HG03097 (cell line): ENCODE results near the gene ALPI.

Experiments
- ATAC-seq: cut with Tn5 transposase; IDR thresholded peaks from one replicate; pipeline ENCODE4 v1.9.1; 2021; ENCODE audit not compliant: unreplicated experiment, low FRiP score

ALPI gene

GRCh38 chr2:232458661-232459418 is 2.9 kb downstream of the ALPI start:
- no peak for ATAC-seq

- ATAC-seq, result no peak
Measured at GRCh38 chr2:232459419-232460035, 3.6 kb downstream of the ALPI start.

GRCh38 chr2:232460171-232460570 is 4.2 kb downstream of the ALPI start:
- ATAC-seq, result no peak

- no peak for ATAC-seq
Measured at GRCh38 chr2:232463701-232464543, 8.0 kb downstream of the ALPI start.

GRCh38 chr2:232464544-232464885 is 8.6 kb downstream of the ALPI start:
- no peak for ATAC-seq

GRCh38 chr2:232465061-232465460 is 9.1 kb downstream of the ALPI start:
- no peak for ATAC-seq

- no peak for ATAC-seq
Measured at GRCh38 chr2:232466221-232466620, 10.3 kb downstream of the ALPI start.

GRCh38 chr2:232473467-232473890 is 17.5 kb downstream of the ALPI start:
- no peak for ATAC-seq

- ATAC-seq, result no peak
Measured at GRCh38 chr2:232476045-232476444, 20.1 kb downstream of the ALPI start.

GRCh38 chr2:232476791-232477190 is 20.8 kb downstream of the ALPI start:
- ATAC-seq, result no peak

- no peak for ATAC-seq
Measured at GRCh38 chr2:232477751-232478510, 22.0 kb downstream of the ALPI start.

GRCh38 chr2:232478571-232479340 is 22.8 kb downstream of the ALPI start:
- no peak for ATAC-seq

GRCh38 chr2:232479341-232480200 is 23.6 kb downstream of the ALPI start:
- ATAC-seq, result no peak

GRCh38 chr2:232480201-232481190 is 24.5 kb downstream of the ALPI start:
- ATAC-seq, result no peak

- no peak for ATAC-seq
Measured at GRCh38 chr2:232481322-232482140, 25.6 kb downstream of the ALPI start.

GRCh38 chr2:232482301-232483238 is 26.6 kb downstream of the ALPI start:
- no peak for ATAC-seq
